HG02678 (cell line): Measurements from ENCODE around the gene XRCC2.
"Not testable (repeated sequence)": the region's sequence is repeated elsewhere in the genome, so short reads cannot be mapped to it uniquely, and the experiment has no call there.

Experiments
- ATAC-seq: cut with Tn5 transposase; IDR thresholded peaks from one replicate; pipeline ENCODE4 v1.9.1; 2021; ENCODE audit warnings: mild to moderate bottlenecking, moderate library complexity; ENCODE audit not compliant: unreplicated experiment

XRCC2 gene

DNA sequence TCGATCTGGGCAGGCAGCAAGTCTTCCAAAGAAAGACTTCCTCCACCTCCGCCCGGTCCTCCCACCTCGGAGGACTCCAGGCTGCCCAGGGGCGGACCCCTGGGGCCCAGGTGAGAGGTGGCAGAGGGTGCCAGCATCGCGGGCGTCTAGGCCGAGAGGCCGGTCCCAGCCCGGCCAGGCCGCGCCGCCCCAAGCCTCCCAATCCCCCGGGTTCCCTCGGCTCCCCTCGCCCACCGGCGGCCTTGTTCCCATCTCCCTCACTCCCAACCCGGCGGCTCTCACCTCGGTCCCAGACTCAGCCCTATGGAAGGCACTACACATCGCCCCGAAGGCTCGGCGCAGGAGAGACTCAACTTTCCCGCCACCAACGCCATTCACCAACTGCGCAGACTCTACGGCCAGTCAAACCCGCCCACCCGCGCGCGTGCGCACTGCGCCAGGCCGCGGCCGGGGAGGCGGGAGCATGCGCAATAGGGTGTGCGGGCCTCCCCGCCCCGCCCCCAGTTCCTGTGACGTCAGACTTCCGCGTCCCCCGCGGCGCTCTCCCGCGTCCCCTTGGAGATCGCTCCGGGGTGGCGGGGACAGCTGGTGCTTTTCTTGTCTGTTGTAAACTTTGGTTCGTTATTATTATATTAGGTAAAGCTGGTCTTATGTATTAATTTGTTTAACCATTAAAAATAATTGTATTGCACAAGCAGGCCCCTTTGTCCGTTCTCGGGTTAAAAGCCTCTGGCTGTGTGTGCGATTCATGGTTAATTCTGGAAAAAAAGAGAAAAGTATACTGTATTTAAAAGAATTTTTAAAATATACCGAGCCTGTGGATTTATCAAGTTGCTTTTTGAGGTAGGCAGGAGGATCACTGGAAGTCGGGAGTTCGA is at the start of gene XRCC2:
XRCC2 (minus strand) TSS at position 383 of the 878 bp plus-strand sequence; CDS start at position 321, 62 bp downstream.
- ATAC-seq, result peak; percentile 91

DNA sequence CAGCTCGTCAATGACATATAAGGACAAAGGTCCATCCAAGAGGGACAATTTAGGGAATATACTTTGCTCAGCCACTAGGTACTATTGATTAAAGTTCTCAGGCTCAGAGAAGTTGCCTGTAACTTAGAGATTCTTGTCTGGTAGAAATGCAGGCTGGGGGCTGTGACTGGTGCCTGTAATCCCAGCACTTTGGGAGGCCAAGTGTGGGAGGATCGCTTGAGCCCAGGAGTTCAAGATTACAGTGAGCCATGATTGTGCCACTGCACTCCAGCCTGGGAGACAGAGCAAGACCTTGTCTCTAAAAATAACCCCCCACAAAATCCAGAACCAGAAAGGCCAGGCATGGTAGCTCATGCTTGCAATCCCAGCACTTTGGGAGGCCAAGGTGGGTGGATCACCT is 47.4 kb upstream of the XRCC2 start:
- no peak for ATAC-seq

DNA sequence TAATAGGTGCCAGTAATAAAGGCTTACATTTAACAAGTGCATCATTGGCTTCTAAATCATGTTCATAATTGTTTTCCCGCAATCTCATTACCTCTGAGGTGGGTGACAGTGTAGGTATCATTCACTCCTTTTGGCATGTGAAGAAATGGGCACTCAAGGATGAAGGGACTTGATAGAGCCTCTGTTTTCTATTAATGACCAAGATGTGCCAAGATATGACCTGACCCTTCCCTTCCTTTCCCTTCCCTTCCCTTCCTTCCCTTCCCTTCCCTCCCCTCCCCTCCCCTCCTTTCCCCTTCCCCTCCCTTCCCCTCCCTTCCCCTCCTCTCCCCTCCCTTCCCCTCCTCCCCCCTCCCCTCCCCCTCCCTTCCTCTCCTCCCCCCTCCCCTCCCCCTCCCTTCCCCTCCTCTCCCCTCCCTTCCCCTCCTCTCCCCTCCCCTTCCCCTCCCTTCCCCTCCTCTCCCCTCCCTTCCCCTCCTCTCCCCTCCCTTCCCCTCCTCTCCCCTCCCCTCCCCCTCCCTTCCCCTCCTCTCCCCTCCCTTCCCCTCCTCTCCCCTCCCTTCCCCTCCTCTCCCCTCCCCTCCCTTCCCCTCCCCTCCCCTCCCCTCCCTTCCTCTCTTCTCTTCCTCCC is 36.6 kb upstream of the XRCC2 start:
- ATAC-seq, result not testable (repeated sequence)

- ATAC-seq, result no peak
Observed at GRCh38 chr7:152711444-152711944, 35.6 kb upstream of the XRCC2 start.

DNA sequence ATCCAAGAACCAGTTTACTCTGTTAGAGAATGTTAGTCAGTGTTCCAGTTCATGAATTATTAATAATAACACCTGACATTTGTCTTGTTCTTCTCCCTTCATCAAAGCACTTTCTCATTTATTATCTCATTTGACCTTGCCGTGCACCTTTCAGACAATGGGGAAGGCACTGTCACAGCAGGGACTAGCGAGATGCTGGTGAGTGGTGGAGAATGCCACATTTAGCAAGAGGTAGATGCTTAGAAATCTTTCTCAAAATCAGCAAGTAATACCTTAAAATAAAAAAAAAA is 34.2 kb upstream of the XRCC2 start:
- no peak for ATAC-seq

DNA sequence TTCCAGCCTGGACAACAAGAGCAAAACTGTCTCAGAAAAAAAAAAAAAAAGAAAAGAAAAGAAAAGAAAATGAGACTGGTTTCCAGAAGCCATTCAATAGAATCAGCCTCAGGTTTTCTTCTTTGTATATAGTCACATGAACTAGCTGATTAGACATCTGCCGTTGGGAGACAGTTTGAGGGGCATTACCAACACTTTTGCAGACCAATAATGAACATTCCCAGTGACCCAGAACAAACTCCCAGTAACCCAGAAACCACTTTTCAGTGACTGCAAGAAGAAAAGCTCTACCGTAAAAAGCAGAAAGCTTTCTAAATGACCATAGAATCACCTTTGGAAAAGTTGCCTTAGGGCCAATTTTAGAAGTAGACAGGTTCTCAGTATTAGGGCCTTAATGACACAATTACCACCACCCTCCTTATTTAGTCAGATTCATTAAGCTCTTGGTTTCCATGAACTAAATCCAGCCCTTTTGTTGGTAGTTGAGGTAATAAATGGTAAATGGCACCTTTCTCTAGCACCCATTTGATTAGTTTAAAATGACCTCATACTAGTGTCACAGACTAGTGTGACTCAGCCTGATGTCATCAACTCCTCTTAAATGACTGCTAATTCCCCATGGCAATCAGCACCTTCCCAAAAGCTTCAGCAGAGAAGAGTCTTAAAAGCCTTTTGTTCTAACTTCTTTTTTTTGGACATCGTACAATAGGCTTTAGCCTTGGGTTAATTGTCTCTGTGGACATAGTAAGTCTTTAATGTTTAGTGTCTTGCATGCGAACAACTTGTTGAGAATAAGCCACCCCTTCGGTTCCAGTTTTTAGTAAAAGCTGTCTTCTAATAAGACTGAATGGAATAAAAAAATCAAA is 33.6 kb upstream of the XRCC2 start:
- ATAC-seq, result no peak

DNA sequence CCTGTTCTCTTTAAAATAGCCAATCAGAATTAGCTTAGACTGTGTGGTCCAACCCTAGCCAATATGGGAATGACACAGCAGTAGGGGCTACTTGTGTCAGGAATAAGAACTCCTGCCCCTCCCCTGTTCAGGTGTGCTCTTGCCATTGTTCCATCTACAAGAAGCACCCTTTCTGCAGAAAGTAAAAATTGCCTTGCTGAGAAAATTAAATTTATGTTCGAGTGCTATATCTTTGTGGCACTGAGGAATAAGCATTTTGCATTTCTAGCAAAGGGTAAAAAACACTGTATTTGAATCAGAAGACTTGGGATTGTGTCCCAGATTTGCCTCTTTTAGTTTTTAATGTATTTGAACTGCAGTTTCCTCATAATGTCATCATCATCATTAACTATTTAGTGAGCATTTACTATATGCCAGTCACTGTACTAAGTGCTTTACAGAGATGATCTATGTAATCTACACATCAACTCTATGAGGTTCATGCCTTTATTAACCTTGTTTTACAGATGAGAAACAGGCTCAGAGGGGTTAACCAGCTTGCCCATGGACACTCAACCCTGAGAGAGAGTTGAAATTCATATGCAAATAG is 28.9 kb upstream of the XRCC2 start:
- ATAC-seq, result no peak

DNA sequence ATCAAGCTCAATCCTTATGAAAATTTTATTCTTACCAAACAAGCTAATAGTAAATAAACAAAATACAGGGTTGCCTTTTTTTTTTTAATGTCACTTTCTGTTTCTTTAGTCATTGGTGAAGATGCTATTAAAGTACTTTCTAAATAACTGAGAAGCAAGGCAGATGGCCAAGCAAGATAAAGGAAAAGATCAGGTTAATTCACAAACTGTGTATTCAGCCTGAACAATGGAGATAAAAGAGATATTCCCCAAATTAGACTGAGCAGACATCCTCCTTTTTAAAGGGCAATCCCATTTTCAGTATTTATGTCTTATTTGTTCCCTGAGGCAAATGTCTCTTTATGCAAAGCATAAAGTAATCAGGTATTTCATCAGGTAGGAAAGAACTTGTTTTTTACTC is 23.1 kb upstream of the XRCC2 start:
- no peak for ATAC-seq

- not testable (repeated sequence) for ATAC-seq
Observed at GRCh38 chr7:152697268-152697974, 21.5 kb upstream of the XRCC2 start.

DNA sequence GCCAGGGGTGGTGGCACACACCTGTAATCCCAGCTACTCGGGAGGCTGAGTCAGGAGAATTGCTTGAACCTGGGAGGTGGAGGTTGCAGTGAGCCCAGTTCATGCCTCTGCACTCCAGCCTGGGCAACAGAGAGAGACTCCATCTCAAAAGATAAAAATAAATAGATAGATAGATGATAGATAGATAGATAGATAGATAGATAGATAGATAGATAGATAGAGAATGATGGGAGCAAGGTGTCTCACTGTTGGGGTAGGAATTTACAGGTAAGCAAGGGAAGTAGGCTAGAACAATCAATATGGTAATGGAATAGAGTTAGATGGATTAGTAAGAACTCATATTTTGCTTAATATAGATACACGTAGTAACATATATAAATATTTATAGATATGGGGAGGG is 16.3 kb upstream of the XRCC2 start:
- ATAC-seq, result not testable (repeated sequence)

- ATAC-seq, result no peak
Observed at GRCh38 chr7:152683297-152683696, 7.4 kb upstream of the XRCC2 start.

GRCh38 chr7:152677808-152678670 is 2.1 kb upstream of the XRCC2 start:
- no peak for ATAC-seq

- no peak for ATAC-seq
Observed at GRCh38 chr7:152674860-152675758, 832 bp downstream of the XRCC2 start.

GRCh38 chr7:152673897-152674296 is 2.0 kb downstream of the XRCC2 start:
- ATAC-seq, result no peak

DNA sequence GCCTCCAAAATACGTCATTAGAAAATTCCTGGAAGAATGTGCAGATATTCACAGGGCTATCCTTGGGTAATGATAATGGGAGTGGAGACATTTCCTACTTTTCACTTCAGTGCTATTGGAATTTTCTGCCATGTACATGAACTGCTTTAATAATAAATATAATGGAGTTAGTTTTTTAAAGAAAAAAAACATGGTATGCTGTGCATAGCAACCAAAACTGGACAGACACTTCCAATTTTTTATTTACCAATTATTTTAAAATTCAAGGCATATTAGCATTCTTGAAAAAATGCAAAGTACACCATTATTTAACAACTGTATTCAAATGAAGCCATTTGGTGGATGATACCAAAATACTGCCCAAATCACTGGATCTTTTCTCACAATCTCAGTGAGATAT is 3.3 kb downstream of the XRCC2 start:
- no peak for ATAC-seq

DNA sequence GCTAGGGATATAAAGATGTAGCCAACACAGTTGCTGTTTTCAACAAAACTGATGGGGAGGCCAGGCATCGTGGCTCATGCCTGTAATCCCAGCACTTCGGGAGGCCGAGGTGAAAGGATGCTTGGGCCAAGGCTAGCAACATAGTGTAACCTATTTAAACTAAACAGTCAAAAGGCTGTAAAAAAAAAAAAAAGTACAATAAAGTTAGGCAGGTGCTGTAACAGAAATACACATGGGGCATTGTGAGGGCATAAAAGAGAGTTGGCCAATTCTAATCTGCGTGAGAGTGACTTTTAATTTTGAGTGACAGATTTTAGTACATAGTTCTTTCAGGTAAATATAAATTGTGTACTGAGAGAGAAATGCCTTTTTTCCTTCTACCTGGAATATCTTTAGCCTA is 6.2 kb downstream of the XRCC2 start:
- no peak for ATAC-seq

DNA sequence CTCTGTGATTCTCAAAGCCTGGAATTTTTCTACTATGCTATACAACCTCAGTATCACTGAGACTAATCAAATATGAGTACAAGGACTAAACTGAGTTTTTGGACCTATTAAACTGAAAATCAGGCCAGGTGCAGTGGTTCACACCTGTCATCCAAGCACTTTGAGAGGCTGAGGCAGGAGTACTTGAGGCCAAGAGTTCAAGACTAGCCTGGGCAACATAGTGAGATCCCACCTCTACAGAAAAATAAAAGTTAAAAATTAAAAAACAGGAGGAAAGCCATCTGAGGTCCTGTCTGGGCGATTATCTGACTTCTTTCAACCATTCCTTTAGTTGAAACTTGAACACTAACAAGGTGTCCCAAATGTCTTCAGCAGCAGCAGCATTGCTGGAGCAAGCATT is 7.0 kb downstream of the XRCC2 start:
- ATAC-seq, result no peak

- peak; percentile 78 for ATAC-seq
Observed at GRCh38 chr7:152667958-152668357, 8.0 kb downstream of the XRCC2 start.
